CD4-positive, alpha-beta T cell treated with Interleukin-15 for 1 hour (primary cell): ENCODE data around the gene NIPA2.

Experiments
- DNase-seq: peaks from one replicate; pipeline ENCODE4 v3.0.0-alpha.2; 2020

Gene NIPA2

DNA sequence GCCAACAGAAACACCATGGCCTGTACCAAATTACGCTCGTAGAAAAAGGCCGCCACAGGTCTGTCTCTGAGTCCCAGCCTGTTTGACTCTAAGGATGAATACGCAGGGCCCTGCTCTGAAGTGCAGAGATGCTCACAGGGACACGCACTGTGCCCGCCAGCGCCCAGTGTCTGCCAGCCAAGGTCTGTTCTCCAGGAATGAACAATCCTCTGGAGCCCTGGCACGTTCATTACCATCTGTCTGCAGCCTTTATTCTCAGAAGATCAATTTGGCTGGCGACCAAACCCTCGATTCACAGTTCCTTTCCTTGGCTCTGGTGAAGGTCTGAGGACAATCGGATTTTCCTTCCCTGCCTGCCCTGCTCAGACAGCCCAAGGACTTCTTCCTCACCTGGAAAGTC, 66.3 kb downstream of the NIPA2 start:
- no peak for DNase-seq

DNA sequence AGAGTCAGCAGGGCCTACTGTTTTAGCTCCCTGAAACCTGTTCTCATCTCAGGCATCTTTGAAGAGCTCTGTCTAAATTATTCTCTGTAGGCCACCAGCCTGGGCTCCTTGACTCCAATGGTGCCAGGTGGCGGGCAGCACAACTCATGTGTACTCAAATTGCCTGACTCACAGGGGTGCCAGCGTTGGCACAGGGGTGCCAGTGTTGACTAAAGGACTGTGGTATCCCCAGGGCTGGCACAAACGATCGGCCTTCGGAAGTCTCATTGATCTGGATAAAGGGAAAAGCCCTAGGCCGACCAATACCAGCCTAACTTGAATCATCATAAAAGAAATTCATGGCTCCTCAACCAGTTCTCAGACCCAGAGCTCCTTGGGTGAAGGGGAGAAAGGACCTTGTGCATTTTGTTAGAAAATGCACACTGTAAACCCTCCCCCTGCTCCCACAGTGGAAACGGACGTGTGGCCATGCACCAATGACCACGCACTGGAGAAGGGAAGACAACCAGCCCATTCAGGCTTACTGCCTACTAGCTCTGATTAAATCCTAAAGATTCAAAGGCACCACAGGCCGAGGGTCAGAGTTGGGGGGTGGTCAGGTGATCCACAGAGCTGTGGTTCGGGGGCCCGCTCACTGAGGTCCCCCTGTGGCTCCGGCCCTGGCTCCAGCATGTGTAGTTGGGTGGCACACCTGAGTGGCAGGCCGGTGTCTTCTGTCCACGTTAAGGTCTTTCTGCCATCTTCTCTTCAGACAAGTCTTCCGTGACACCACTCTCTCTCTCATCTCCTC, 68.9 kb downstream of the NIPA2 start:
- DNase-seq = no peak

- no peak for DNase-seq
Measured at GRCh38 chr15:22908830-22909229, 70.4 kb downstream of the NIPA2 start.

DNA sequence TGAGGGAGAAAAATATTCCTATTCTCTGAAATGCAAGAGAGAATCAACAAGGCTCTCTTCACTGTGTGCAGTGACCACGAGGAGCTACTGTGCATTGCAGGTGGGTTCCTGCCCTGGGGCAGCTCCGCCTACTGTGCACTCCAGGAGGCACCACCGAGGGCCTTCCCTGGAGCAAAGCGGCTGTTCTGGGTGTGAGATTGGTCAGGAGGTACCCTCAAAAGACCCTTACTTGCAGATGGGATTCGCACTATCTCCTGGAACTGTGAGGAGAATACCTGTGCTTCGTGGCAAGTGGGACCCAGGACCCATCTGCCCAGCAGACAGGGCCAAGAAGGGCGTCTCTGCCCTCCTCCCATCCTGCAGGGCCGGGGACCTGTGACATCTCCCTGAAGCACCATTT, 72.8 kb downstream of the NIPA2 start:
- no peak for DNase-seq

DNA sequence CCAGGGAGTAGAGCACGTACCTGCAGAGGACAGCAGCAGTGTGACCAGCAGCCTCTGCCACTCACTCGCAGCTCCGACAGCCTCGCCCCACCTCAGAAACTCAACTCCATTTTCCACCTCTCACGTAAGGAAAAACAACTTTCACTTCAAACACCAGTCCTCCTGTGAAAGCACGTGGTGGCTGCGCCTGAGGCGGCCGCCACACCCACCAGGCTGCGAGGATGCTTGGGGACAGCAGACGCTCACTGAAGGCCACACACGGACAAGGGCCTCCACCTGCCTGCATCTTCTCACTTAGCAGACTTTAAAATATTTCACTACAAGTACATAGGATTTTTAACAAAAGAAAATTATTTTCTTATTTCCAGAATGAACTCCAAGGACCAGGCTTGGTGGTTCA, 73.8 kb downstream of the NIPA2 start:
- DNase-seq = no peak

- DNase-seq = no peak
Measured at GRCh38 chr15:22913646-22914380, 75.3 kb downstream of the NIPA2 start.

GRCh38 chr15:22915866-22916515, 77.5 kb downstream of the NIPA2 start:
- no peak for DNase-seq

DNA sequence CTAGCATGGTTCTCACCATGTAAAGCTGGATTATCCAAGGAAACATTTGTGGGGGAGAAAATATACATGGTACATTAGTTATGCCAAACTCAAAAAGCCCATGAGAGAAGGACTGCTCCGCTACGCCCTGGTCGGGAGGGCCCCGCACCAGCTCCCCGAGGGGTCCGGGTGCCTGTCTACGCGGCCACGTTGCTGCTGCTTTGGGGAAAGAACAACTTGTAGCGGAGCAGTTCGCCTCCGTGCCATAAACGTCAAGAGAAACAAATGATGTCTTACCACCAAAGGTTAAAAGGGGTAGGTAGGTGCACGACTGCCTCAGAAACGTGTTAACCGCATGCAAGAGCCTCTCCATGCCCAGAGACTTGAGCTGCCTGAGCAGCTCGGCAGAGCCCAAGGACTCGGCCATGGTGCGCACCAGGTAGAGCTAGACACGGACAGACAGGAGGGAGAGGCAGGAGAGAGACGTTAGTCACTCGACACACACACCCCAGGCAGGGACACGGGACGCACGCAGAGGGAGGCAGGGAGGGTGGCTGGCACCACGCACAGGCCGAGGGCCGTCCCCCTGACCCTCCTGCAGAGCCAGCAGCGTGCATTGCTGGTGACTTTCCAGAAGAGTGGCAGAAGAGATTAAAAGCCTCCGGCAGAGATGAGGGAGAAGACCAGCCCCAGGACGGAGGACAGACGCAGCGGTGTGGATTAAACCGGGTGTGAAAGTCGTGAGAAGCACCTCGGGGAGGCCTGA, 78.3 kb downstream of the NIPA2 start:
- no peak for DNase-seq

- DNase-seq = no peak
Measured at GRCh38 chr15:22917556-22917955, 79.1 kb downstream of the NIPA2 start.
